Left ventricle myocardium inferior (tissue), 1 donor: ENCODE measurements around the gene GALC. TPM values are rescaled to one million over a fixed set of nuclear protein-coding genes. Genes with fewer than 3 reads are reported as not detected.

Experiments
- DNase-seq: peaks from one replicate; pipeline ENCODE4 v3.0.0-alpha.2; 2020
- H3K27ac ChIP-seq: fragments of 200-600 bp; replicated peaks from 2 replicates; pipeline ENCODE4 v1.8.0; 2021
- H3K27me3 ChIP-seq: fragments of 200-600 bp; 2 replicates; pipeline ENCODE4 v1.8.0; 2021; ENCODE audit warnings: low read depth
- H3K36me3 ChIP-seq: fragments of 200-600 bp; 2 replicates; pipeline ENCODE4 v1.8.0; 2021
- H3K4me1 ChIP-seq: fragments of 200-600 bp; 2 replicates; pipeline ENCODE4 v1.8.0; 2021
- H3K4me3 ChIP-seq: fragments of 200-600 bp; 2 replicates; pipeline ENCODE4 v1.8.0; 2021; ENCODE audit warnings: mild to moderate bottlenecking, moderate library complexity
- H3K9me3 ChIP-seq: fragments of 200-600 bp; replicated peaks from 2 replicates; pipeline ENCODE4 v1.8.0; 2021
- intact Hi-C: fragments of 100-400 bp; cut with micrococcal nuclease; formaldehyde crosslinking; loops from one replicate; pipeline ENCODE4 v1.11.0; 2022
- total RNA-seq: library from RNA; stranded (reverse); fragmentation: NEBNext Ultra II Directional; extraction: Animal tissue kit (Norgen Biotek cat#: 25700); gene quantifications from one replicate; pipeline ENCODE4 v1.2.1, GENCODE V29; 2021
- TF ChIP-seq, protein P1 (sequence below): fragments of 200-600 bp; IDR thresholded peaks from 2 replicates; pipeline ENCODE4 v1.8.0; 2021; ENCODE audit warnings: antibody characterized with exemption, mild to moderate bottlenecking, borderline replicate concordance
- donor health status: DM: no; HTN: yes; CAD: no; lungs with severe emphysema.

GALC gene
- total RNA-seq, 1 donor from 2014 or later = 14.5 TPM

DNA sequence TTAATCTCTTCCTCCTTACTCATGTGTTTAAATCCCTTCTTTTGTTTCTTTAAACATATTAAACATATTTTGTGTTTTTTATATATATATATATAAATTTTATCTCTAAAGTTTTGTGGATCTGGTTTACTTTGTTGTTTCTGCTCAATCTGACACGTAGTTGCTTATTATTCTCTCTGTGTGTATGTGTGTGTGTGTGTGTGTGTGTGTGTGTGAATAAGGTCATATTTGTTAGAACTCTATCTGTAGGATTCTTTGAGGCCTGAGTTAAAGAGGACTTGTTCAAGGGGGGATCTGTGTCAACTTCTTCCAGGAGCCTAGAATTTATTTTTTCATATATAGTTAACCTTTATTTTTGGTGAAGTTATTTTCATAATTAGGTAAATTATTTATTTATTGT lies 14.6 kb upstream of the GALC start:
- Histone ChIP-seq H3K4me3 (no peak overlapping the region), H3K9me3 (no peaks in the 10 kb centered on the region), H3K4me1 (no peaks in the 10 kb centered on the region), H3K36me3 (no peaks in the 10 kb centered on the region), H3K27me3 (no peaks in the 10 kb centered on the region), H3K27ac (no peak overlapping the region)
- TF ChIP-seq, protein P1, sequence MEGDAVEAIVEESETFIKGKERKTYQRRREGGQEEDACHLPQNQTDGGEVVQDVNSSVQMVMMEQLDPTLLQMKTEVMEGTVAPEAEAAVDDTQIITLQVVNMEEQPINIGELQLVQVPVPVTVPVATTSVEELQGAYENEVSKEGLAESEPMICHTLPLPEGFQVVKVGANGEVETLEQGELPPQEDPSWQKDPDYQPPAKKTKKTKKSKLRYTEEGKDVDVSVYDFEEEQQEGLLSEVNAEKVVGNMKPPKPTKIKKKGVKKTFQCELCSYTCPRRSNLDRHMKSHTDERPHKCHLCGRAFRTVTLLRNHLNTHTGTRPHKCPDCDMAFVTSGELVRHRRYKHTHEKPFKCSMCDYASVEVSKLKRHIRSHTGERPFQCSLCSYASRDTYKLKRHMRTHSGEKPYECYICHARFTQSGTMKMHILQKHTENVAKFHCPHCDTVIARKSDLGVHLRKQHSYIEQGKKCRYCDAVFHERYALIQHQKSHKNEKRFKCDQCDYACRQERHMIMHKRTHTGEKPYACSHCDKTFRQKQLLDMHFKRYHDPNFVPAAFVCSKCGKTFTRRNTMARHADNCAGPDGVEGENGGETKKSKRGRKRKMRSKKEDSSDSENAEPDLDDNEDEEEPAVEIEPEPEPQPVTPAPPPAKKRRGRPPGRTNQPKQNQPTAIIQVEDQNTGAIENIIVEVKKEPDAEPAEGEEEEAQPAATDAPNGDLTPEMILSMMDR = no peak
- intact Hi-C loops = no loop called here
- no peak for DNase-seq

DNA sequence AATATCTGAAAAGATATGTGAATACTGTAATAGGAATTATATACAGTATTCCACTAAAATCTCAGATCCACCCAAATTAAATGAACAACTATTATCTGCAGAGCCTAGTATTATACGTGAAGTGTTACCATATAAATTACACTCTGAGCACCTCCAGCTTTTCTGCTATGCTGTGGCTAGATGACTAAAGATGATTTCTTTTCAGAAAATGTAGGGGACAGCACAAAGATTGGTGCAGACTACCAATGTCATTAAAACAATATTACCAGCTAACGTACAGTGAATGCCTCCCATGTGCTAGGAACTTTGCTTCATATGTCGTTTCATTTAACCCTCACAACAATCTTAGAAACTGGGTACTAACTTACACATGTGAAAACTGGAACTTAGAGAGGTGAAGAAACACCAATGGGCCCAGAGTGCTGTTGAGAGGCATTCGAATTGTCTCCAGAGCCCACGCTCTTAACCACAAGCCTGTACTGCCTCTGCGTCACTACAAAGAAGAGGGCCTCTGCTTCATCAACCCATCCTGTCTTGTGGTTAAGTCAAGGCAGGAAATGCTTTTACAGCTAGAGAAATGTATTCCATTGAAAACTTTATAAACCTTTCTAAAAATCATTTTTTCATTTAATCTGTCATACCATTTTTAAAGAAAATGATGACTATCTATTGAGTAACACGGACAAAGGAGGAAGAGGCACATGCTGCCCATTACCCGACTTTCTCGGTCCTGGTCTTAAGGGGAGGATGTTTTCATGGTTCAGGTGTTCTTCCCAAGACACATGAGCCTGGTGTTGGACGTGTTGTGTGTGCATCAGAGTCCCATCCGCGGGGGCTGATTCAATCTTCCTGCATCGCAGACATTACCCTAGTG lies 13.2 kb upstream of the GALC start:
- intact Hi-C loops = no loop called here
- Histone ChIP-seq H3K27ac (no peak overlapping the region), H3K4me1 (no peaks in the 10 kb centered on the region)

DNA sequence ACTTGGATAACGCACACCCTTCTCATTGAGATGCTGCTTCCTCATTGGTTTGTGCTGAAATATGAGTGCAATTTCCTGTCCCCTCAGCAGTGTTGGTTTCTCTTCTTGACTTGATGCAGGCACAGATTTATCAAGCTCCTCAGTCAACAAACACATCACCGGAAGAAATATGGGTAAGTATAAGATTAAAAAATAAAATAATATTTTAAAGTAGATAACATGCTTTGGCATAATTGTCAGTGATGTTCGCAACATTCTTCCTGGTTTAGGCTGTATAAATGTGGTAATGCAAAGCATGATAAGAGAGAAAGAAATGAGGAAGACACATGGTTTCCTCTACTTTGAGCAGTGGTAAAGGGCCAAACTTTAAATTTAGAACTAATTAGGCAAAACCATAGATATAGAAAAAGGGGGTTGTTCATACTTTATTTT lies 12.1 kb upstream of the GALC start, which contains the start of gene GPR65:
TSS of gene GPR65 (plus strand) at position 86 of the 432 bp plus-strand sequence. CDS start 5,713 bp downstream, outside the sequence.
- Histone ChIP-seq H3K27me3 (no peaks in the 10 kb centered on the region), H3K9me3 (no peaks in the 10 kb centered on the region), H3K4me3 (peak within 1 kb of the TSS; percentile 42), H3K4me1 (no peaks in the 10 kb centered on the region), H3K27ac (peak within 1 kb of the TSS; percentile 46), H3K36me3 (no peaks in the 10 kb centered on the region)
- TF ChIP-seq, protein P1 = no peak
- DNase-seq = no peak
- intact Hi-C loops = no loop called here

More for the DNA sequence above, 13.2 kb upstream of the GALC start:
- TF ChIP-seq, protein P1 = no peak
- Histone ChIP-seq H3K36me3 (no peaks in the 10 kb centered on the region), H3K9me3 (no peaks in the 10 kb centered on the region), H3K4me3 (no peak overlapping the region), H3K27me3 (no peaks in the 10 kb centered on the region)
- no peak for DNase-seq

DNA sequence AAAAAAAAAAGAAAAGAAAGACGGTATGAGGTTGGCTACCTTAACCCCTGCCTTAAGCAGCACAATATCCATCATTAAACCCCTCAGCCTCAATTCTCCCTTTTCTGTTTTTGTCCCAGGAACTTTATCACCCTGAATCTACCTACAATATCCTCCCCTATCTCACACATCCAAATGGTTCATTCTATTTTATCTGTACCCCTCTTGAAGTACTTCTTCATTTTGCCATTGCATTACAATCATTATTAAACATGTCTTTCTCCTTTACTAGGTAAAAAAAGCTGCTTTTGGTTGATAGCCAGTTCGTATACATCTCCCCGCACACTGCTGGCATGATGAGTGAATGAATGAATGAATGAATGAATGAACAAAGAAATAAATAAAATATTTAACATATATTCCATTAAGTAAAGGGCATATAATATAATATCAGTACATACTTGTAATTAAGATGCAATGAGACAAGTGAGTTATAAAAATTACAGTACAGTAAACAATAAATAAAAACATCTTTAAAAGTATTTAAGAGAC lies 11.6 kb upstream of the GALC start:
- intact Hi-C loops = no loop called here
- Histone ChIP-seq H3K36me3 (no peaks in the 10 kb centered on the region), H3K4me3 (no peak overlapping the region), H3K4me1 (no peaks in the 10 kb centered on the region), H3K27me3 (no peaks in the 10 kb centered on the region), H3K9me3 (no peaks in the 10 kb centered on the region), H3K27ac (no peak overlapping the region)
- no peak for DNase-seq
- TF ChIP-seq, protein P1 = no peak

DNA sequence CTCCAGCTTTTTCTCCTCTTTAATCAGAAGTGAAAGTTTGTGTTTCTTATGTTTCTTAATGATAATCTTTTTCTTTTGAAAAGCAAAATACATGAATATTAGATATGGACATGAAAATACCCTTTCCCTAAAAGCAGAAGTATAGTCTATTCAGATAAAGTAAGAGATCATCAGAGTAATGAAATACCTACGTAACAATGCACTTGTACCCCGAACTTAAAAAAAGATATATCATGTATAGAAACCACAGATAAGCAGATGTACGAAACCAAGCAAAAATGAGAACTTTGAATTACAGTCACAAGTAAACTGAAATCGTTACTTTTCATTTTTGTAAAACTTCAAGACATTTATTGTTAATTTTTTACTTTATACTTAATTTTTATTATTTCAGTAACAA lies 10.4 kb upstream of the GALC start:
- DNase-seq = no peak
- H3K4me1 ChIP-seq = no peaks in the 10 kb centered on the region
- TF ChIP-seq, protein P1 = no peak
- intact Hi-C loops = no loop called here
- no peaks in the 10 kb centered on the region for H3K27me3 ChIP-seq
- H3K36me3 ChIP-seq = no peaks in the 10 kb centered on the region
- H3K4me3 ChIP-seq = no peak overlapping the region
- H3K27ac ChIP-seq = no peak overlapping the region
- H3K9me3 ChIP-seq = no peaks in the 10 kb centered on the region
